Measurements from ENCODE around the gene CD53.

DNA sequence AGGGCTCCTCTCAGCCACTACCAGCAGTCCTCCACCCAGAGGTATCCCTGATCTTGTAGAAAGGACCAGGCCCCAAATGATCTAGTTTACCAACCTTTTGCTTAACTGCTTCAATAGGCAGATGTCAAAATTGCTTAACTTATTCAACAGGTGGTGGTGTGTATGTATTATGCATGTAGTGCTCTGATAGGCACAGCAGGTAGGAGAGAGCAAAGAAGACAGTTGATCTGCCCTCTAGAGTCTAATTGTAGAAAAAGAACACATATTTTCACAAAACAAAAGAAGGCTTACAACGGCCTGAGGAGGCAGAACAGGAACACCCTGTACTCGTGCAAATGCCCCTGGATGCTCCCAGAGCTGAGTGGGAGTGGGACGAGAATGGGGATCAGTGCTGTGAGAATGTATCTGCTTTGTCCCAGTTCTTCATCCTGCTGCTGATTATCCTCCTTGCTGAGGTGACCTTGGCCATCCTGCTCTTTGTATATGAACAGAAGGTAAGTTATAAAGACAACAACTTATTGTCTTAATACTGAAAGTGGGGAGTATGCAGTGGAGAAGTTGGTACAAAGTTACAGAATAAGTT, 21.1 kb downstream of the CD53 start:
- TF ChIP-seq CTCF (IDR thresholded peaks at IDR 0.05): no peak
- TF ChIP-seq POLR2AphosphoS5 (IDR thresholded peaks at IDR 0.05): no peak
